ENCODE data around the gene TUBB2A.
"Not testable (repeated sequence)": the region's sequence is repeated elsewhere in the genome, so short reads cannot be mapped to it uniquely, and the experiment has no call there.

Gene TUBB2A

DNA sequence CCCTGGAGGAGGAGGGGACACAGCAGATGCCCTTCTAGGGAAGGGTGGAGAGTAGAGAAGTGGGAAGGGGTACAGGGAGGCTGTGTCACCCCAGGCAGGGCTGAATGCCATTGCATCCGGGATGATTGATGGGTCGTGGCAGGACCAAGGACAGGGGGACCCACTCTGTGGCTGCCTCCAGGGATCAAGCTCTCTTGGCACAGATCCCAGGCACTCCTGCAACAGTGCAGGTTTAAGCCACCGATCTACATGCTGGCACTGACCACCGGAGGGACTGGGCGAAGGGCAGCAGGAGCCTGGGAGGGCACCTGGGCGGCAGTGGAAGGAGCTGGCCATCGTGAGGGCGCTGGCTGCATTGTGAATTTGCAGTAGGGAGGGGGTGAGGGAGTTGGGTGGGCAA is 22.6 kb upstream of the TUBB2A start:
- not testable (repeated sequence) for DNase-seq (ENCODE audit: low spot score)

DNA sequence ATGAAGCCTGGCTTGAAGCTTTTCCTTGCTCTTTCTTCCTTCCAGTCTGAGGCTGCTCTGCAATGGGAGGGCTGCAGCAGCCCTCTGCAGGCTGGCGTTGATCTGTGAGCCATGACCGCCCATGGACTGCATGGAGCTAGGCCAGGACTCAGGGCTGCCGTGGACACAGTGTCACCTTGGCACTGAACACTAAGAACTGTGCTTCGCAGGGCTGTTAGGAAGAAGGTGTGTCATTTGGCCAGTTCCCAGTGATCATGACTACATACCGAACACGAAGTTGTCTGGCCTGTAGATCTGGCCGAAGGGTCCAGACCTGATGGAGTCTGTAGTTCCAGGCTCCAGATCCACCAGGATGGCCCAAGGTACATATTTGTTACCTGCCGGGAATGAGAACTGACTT is 21.3 kb upstream of the TUBB2A start:
- not testable (repeated sequence) for DNase-seq (ENCODE audit: low spot score)

DNA sequence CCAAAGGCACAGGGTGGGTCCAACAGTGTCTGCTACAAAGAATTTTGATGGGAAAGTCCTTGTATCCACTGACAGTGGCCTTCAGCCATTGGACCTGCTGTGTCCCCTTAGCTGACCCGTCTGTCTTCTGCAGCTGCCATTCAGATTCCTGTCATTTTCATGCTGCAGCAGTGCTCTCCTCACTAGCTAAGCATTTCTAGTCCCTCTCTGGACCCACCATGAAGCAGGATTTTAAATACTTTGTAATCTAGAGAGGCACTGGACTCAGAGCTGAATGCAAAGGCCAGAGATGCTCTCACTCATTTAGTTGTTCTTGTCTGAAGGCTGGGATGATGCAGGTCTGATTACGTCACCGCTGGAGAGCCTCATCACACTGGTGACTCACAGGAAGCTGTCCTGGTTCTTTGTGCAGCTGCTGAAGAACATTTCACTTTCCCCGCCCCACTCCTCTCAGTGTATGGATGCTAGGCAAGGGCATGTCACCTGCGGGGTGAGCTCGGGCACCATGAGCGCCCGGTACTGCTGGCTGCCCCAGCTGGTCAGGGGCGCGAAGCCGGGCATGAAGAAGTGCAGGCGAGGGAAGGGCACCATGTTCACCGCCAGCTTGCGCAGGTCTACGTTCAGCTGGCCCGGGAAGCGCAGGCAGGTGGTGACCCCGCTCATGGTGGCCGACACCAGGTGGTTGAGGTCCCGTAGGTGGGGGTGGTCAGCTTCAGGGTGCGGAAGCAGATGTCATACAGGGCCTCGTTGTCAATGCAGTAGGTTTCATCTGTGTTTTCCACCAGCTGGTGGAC is 19.4 kb upstream of the TUBB2A start:
- no peak for DNase-seq (ENCODE audit: low spot score)

- no peak for DNase-seq (ENCODE audit: low spot score)
These were observed 18.5 kb upstream of the TUBB2A start for GRCh38 chr6:3175715-3176402.

GRCh38 chr6:3173636-3174089 is 16.3 kb upstream of the TUBB2A start:
- DNase-seq (ENCODE audit: low spot score) = not testable (repeated sequence)

- DNase-seq (ENCODE audit: low spot score) = not testable (repeated sequence)
These were observed 15.4 kb upstream of the TUBB2A start for GRCh38 chr6:3172789-3173188.

DNA sequence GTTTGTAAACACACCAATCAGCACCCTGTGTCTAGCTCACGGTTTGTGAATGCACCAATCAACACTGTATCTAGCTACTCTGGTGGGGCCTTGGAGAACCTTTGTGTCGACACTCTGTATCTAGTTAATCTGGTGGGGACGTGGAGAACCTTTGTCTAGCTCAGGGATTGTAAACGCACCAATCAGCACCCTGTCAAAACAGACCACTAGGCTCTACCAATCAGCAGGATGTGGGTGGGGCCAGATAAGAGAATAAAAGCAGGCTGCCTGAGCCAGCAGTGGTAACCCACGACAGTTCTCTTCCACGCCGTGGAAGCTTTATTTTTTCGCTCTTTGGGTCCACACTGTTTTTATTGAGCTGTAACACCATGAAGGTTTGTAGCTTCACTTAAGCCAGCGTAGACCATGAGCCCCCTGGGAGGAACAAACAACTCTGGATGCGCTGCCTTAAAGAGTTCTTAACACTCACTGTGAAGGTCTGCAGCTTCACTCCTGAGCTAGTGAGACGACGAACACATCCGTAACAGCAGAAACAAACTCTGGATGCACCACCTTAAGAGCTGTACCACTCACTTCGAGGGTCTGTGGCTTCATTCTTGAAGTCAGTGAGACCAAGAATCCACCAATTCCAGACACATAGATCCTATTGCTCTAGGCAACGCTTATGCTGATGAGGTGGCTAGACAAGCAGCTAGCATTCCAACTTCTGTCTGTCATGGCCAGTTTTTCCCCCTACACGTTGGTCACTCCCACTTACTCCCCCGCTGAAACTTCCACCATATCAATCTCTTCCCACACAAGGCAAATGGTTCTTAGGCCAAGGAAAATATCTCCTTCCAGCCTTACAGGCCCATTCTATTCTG is 14.2 kb upstream of the TUBB2A start:
- not testable (repeated sequence) for DNase-seq (ENCODE audit: low spot score)

DNA sequence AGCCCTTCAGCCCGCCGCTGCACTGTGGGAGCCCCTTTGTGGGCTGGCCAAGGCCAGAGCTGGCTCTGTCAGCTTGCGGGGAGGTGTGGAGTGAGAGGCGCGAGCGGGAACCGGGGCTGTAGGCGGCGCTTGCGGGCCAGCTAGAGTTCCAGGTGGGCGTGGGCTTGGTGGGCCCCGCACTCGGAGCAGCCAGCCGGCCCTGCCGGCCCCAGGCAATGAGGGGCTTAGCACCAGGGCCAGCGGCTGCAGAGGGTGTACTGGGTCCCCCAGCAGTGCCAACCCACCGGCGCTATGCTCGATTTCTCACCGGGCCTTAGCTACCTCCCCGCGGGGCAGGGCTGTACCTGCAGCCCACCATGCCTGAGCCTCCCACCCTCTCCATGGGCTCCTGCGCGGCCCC is 13.3 kb upstream of the TUBB2A start:
- DNase-seq (ENCODE audit: low spot score) = not testable (repeated sequence)

GRCh38 chr6:3168046-3168445 is 10.7 kb upstream of the TUBB2A start:
- not testable (repeated sequence) for DNase-seq (ENCODE audit: low spot score)

DNA sequence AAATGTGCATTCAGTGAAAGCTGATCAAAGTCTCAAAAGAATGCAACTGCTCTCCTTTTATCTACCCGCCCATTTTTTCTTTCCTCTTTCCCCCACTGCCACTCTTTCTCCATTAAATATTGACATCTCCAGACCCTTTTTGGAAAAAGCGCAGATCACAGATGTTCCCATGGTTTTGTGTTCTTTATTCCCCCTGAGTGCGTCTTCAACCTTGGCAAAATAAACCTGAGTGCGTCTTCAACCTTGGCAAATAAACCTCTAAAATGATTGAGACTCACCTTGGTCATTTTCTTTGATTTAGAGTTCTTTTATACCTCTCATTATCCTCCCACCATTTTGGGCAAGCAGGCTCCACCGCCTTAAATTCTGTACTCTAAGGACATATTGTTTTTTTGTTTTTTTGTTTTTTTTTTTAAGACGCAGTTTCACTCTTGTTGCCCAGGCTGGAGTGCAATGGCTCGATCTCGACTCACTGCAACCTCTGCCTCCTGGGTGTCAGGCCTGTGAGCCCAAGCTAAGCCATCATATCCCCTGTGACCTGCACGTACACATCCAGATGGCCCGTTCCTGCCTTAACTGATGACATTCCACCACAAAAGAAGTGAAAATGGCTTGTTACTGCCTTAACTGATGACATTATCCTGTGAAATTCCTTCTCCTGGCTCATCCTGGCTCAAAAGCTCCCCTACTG is 9.3 kb upstream of the TUBB2A start:
- DNase-seq (ENCODE audit: low spot score) = not testable (repeated sequence)

GRCh38 chr6:3165631-3166534 is 8.5 kb upstream of the TUBB2A start:
- DNase-seq (ENCODE audit: low spot score) = no peak

- DNase-seq (ENCODE audit: low spot score) = no peak
These were observed 7.0 kb upstream of the TUBB2A start for GRCh38 chr6:3164388-3164787.

DNA sequence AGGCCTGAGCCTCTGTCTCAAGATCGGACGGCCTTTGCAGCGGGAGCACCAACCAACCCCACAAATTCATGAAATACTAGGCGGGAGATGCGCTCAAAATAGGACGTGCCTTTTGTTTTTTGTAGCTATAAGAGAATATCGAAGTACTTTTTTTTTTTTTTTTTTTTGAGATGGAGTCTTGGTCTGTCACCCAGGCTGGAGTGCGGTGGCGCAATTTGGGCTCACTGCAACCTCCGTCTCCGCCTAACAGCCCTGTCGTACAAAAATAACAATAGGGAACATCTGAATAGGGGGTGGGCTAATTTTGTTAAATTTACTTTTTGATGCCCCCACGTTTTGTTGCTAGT is 5.9 kb upstream of the TUBB2A start:
- no peak for DNase-seq (ENCODE audit: low spot score)

GRCh38 chr6:3162565-3163247 is 5.4 kb upstream of the TUBB2A start:
- peak; percentile 71 for DNase-seq (ENCODE audit: low spot score)

GRCh38 chr6:3162067-3162497 is 4.7 kb upstream of the TUBB2A start:
- DNase-seq (ENCODE audit: low spot score) = no peak

- no peak for DNase-seq (ENCODE audit: low spot score)
These were observed 2.7 kb upstream of the TUBB2A start for GRCh38 chr6:3159805-3160781.

- not testable (repeated sequence) for DNase-seq (ENCODE audit: low spot score)
These were observed 887 bp downstream of the TUBB2A start for GRCh38 chr6:3156184-3157130.

GRCh38 chr6:3155416-3155815 is 1.9 kb downstream of the TUBB2A start:
- DNase-seq (ENCODE audit: low spot score) = not testable (repeated sequence)

All from HuH-7.5 (cell line).